GM19023 (cell line): ENCODE results near the gene SLC41A3.

Source experiments
- ATAC-seq: cut with Tn5 transposase; IDR thresholded peaks from one replicate; pipeline ENCODE4 v1.9.1; 2021; ENCODE audit warnings: mild to moderate bottlenecking, moderate library complexity; ENCODE audit not compliant: unreplicated experiment

Gene SLC41A3

GRCh38 chr3:126083913-126084767 is at the start of gene SLC41A3:
Gene SLC41A3 (minus strand): TSS chr3:126084124. CDS start chr3:126068219, 15,905 bp downstream.
- peak; percentile 94 for ATAC-seq

- no peak for ATAC-seq
These were observed 49.7 kb upstream of the SLC41A3 start for GRCh38 chr3:126133606-126134005.

GRCh38 chr3:126132751-126133511 is 49.0 kb upstream of the SLC41A3 start:
- no peak for ATAC-seq

DNA sequence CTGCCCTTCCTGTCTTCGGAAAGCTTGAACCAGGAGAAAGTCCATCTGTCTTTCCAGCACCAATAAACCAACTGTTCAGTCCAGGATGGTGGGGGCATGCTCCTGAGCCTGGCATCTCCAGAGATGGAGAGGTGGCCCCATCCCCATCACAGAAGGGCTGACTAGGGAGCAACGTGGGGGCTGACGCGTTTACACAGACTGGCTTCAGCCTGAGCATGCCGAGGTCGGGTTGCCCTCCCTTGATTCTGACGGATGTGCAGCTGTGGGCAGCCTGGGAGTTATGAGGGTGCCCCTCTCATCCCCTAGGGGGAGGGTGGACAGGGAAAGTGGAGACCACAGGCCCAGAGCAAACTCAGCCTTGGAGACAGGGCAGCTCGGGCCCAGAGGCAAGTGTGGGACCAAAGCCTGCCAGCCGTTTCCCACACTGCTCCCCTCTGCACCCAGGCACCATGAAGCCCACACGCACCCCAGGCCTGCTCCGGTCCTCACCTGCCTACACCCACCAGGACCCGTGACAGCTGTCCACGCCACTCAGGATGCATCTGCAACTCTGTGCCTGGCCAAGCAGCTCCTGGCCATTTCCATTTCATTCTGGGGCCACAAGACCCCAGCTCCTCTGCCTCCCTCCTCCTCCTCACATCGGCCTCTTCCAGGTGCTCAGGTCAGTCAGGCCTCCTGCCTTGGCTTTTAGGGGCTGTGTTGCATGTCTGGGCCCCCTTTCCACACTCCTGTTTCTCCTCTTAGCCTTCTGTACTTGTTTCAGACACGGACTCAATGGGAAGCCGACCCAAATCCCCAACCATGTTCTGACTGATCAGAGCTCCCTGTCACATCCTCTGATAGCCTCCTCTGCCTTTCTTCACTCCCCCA is 48.2 kb upstream of the SLC41A3 start:
- no peak for ATAC-seq

DNA sequence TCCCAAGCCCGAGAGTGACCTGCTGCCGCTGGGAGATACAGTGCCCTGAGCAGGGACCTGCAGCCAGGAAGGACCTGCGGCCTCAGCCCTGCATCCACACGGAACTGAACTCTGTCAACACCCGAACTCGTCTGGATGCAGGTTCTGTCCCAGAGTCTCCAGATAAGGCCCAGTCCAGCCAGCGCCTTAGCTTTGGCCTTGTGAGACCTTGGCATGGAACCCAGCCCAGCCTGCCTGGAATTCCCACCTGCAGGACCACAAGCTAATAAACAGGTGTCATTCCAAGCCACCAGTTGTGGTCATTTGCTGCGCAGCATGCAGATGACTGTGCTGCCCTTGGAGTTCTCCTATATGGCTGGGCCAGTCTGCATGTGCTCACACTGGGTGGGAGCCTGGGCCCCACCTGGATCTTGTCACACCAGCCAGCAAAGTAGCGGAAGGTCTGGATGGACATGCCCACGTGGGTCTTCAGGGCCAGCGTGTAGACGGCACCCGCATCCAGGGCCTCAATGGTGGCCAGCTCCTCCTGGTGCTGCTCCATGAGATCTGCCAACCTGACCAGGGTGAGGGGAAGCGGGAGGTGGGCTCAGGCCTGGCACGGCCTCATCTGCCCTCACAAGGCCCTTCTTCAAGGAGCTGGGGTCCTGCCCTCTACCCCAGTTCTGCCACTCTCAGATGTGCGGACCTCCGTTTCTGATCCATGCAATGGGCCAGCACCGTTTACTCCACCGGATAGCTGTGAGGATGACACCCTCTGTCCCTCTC is 47.2 kb upstream of the SLC41A3 start:
- no peak for ATAC-seq

- ATAC-seq: no peak
These were observed 46.3 kb upstream of the SLC41A3 start for GRCh38 chr3:126130081-126130855.

GRCh38 chr3:126129398-126129891 is 45.5 kb upstream of the SLC41A3 start:
- ATAC-seq: no peak

GRCh38 chr3:126128504-126129397 is 44.8 kb upstream of the SLC41A3 start:
- no peak for ATAC-seq

DNA sequence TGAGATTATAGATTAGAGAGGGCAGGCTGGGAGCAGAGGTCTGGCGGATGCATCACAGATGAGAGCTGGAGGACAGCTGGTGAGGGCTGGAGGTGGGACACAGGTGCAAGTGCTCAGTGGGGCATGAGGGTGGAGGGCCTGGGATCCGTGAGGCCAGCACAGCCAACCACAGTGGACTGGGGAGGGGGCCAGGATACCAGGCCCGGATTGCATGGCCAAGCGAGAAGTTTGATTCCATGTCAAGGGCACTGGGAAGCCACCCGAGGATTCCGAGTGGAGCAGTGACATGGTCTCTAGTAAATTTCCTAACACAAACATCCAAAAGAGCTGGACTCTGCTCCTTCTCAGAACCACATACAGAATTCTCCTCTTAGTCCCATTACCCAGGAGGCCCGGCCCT is 44.0 kb upstream of the SLC41A3 start:
- no peak for ATAC-seq

DNA sequence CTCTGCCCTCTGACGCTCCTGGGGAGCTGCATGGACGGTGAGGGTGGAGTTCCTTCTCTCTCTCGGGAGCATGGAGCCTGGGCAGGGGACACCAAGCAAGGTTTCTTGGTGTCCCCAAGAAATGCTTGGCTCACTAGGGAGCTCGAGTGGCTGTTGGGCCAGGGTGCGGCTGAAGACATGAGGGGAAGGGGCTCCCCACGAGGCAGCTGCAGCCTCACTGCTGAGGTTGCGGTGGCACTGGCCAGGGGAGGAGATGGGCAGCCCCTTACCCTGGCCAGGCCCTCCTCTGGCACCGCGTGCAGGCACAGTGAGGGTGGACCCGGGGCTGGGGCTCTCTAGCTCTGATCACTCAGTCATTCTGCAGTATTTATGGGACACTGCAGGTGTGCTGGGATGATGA is 43.5 kb upstream of the SLC41A3 start:
- ATAC-seq: no peak

DNA sequence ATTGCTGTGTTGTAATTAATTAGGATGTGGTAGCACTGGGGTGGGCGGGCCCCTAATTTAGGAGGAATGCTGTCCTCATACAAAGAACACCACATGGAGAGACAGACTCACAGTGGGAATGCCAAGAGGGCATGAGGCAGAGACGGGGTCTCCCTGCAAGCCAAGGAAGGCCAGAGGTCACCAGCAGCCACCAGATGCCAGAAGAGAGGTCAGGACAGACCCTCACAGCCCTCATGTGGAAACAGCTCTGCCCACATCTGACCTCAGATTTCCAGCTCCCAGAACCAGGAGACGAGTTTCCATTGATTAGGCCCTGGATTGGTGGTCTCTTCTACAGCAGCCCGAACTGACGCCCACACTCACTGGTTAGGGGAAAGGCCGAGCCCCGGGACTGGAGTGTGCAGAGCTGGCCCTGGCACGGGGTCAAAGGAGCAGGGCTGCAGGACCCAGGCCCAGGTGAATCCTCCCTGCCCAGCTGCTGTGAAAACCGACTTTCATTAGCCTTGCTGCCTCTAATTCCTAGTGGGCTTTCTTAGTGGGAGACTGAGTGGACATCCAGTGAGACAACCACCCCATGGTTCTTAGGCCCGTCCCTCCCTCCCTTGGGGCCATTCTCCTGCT is 43.0 kb upstream of the SLC41A3 start:
- no peak for ATAC-seq

GRCh38 chr3:126126286-126126685 is 42.4 kb upstream of the SLC41A3 start:
- no peak for ATAC-seq

DNA sequence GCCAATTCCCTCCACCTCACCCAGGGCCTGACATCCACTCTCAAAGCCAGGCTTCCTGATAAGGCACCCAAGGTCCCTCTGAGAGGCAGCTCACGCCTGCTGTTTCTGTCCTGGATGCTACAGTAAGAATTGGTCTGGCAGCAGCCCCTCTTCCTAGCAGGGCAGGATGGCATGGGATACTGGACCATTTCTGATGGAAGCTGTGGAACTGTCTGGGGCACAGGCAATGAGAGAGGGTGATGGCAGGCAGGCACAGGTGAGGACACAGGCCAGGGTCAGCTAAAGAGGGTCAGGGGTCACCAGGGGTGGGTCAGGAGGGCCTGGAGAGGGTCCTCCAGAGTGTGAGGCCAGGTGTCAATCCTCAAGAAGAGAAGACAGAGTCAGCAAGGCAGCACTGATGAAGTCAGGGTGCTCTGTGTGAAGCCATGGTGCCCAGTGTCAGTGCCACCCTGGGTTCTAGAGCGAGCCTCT is 41.9 kb upstream of the SLC41A3 start:
- no peak for ATAC-seq

- no peak for ATAC-seq
These were observed 41.4 kb upstream of the SLC41A3 start for GRCh38 chr3:126125341-126125740.

- ATAC-seq: no peak
These were observed 41.0 kb upstream of the SLC41A3 start for GRCh38 chr3:126124896-126125295.

- no peak for ATAC-seq
These were observed 40.4 kb upstream of the SLC41A3 start for GRCh38 chr3:126124148-126124868.

- ATAC-seq: no peak
These were observed 37.7 kb upstream of the SLC41A3 start for GRCh38 chr3:126121632-126122031.
